Measurements from ENCODE around the gene SCO1.

- no peak for TF ChIP-seq POLR2AphosphoS5 (IDR thresholded peaks at IDR 0.05; ENCODE audit: borderline replicate concordance, low read depth, low read length)
- no peak for TF ChIP-seq EZH2 (IDR thresholded peaks at IDR 0.05)
Observed at GRCh38 chr17:10664571-10664970, 32.8 kb downstream of the SCO1 start.
